GM21360 (cell line): ENCODE results near the gene DNAAF2.
A peak's percentile ranks its signal among the peaks of the same experiment; 100 is the strongest.
"Not testable (repeated sequence)": the region's sequence is repeated elsewhere in the genome, so short reads cannot be mapped to it uniquely, and the experiment has no call there.

Experiments used
- ATAC-seq: cut with Tn5 transposase; IDR thresholded peaks from one replicate; pipeline ENCODE4 v1.9.1; 2021; ENCODE audit warnings: mild to moderate bottlenecking, moderate library complexity; ENCODE audit not compliant: unreplicated experiment

The DNAAF2 gene, protein sequence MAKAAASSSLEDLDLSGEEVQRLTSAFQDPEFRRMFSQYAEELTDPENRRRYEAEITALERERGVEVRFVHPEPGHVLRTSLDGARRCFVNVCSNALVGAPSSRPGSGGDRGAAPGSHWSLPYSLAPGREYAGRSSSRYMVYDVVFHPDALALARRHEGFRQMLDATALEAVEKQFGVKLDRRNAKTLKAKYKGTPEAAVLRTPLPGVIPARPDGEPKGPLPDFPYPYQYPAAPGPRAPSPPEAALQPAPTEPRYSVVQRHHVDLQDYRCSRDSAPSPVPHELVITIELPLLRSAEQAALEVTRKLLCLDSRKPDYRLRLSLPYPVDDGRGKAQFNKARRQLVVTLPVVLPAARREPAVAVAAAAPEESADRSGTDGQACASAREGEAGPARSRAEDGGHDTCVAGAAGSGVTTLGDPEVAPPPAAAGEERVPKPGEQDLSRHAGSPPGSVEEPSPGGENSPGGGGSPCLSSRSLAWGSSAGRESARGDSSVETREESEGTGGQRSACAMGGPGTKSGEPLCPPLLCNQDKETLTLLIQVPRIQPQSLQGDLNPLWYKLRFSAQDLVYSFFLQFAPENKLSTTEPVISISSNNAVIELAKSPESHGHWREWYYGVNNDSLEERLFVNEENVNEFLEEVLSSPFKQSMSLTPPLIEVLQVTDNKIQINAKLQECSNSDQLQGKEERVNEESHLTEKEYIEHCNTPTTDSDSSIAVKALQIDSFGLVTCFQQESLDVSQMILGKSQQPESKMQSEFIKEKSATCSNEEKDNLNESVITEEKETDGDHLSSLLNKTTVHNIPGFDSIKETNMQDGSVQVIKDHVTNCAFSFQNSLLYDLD

DNA sequence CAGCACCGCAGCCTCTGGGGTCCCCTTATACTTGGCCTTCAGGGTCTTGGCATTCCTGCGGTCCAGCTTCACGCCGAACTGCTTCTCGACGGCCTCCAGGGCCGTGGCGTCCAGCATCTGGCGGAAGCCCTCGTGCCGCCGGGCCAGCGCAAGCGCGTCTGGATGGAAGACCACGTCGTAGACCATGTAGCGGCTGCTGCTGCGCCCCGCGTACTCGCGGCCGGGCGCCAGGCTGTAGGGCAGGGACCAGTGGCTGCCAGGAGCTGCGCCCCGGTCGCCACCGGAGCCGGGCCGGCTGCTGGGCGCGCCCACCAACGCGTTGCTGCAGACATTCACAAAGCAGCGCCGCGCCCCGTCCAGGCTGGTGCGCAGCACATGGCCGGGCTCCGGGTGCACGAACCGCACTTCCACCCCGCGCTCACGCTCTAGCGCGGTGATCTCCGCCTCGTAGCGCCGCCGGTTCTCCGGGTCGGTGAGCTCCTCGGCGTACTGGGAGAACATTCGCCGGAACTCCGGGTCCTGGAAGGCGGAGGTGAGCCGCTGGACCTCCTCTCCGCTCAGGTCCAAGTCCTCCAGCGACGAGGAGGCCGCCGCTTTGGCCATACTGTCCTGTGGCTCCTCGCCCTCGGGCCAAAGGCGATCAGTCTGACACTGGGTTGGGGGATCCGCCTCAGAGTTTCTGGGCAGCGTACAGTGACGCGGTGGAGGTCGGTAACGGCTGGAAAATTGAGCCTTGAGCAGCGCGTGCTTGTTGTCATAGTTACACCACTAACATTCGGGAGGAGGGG, at the start of gene DNAAF2:
Gene DNAAF2, minus strand, starts transcription at position 698 of the 788 bp plus-strand sequence. Its CDS starts 95 bp downstream, at position 603.
- peak; percentile 28 for ATAC-seq

DNA sequence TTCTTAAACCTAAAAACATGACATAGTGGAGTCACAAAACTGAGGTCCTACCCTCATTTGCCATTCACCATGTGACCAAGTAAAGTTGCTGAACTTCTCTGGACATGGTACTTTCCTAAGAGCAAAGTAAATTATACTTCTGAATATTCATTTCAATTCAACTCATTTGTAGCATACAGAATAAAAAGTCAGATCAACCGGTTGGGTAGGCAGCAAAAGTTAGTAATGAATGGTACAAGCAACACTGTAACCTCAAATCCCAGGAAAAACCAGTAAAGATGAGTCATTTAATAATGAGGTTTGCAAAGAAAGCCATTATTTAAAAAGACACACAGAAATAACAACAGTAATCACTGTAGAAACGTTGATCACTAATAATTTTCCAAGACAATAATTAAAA, 44.2 kb upstream of the DNAAF2 start:
- ATAC-seq: no peak

DNA sequence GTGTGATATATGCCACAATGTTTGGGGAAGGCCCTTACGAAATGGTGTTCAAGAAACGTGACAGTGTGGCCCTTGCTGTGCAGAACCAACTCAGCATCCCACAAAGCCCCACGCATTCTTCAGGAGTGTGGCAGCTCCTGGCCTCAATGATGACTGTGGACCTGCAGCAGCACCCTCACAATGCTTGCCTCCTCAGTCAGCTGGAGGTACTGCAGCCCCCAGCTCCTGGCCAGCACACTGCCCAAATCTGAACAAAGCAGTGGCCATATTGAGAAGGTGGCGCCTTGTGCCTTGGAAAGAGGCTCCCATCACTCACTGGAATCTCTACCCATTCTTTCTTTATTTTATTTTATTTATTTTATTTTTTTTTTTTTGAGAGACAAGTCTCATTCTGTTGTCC, 42.6 kb upstream of the DNAAF2 start:
- no peak for ATAC-seq

DNA sequence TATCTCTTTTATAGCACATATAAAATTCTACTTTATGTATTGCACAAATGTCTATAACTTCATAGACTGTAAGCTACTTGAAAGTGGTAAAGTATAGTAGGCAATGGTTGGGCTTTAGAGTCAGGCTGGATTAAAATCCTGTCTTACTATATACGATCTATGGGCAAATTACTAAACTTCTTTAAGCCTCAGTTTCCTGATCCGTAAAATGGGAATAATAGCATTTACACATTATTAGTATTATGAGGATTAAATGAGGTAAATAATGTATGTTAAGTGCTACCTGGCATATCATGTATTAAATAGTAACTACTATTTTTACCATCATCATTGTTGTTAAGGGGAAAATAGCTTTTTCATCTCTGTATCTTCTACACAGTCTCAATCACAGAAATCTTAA, 38.5 kb upstream of the DNAAF2 start:
- ATAC-seq: no peak

DNA sequence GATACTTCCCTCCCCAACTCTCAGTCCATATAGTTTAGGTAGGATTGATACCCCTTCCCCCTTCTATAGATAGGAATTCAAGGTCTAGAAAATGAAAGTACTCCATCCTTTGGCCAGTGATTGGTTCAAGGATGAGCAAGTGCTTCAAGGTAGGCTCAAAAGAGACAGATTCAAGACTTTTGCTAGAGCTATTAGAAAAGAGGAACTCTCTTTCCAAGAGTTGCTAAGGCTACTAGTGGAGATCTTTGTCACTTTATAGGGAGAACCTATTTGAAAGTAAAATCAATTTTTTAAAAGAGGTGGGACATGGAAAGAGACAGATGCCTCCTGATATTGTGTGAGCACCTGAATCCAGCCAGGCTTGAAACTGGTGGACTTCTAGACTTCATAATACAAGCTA, 35.4 kb upstream of the DNAAF2 start:
- ATAC-seq: no peak

DNA sequence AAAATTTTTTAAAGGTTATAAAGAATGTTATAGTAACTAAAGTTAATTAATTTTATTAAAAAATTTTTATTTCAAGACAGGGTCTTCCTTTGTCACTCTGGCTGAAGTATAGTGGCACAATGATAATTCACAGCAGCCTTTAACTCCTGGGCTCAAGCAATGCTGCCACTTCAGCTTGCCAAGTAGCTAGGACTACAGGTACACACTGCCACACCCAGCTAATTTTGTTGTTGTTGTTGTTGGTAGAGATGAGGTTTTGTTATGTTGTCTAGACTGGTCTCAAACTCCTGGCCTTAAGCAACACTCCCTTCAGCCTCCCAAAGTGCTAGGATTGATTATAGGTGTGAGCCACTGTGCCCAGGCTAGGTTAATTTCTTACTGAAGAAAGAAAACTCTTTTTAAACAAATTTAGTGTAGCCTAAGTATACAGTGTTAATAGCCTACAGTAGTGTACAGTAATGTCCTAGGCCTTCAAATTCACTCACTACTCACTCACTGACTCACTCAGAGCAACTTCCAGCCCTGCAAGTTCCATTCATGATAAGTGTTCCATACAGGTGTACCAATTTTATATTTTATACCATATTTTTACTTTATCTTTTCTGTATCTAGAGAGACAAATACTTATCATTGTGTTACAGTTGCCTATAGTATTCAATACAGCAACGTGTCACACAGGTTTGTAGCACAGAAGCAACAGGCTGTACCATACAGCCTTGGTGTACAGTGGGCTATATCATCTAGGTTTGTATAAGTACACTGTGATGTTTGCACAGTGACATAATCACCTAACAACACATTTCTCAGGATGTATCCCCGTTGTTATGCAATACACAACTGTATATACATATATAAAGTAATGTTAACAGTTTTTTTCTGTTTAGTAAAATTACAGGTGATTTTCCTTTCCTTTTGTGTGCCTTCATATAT, 24.7 kb upstream of the DNAAF2 start:
- no peak for ATAC-seq

DNA sequence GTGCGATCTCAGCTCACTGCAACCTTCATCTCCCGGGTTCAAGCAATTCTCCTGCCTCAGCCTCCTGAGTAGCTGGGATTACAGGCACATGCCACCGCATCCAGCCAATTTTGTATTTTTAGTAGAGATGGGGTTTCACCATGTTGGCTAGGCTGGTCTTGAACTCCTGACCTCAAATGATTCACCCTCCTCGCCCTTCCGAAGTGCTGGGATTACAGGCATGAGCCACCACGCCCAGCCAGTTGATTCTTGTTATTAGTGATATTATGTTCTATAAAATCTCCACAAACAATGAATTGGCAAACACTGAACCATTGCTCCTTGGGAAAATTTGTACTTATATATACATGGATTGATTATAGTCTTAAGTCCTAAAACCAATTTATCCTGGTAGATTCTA, 22.5 kb upstream of the DNAAF2 start:
- ATAC-seq: not testable (repeated sequence)

DNA sequence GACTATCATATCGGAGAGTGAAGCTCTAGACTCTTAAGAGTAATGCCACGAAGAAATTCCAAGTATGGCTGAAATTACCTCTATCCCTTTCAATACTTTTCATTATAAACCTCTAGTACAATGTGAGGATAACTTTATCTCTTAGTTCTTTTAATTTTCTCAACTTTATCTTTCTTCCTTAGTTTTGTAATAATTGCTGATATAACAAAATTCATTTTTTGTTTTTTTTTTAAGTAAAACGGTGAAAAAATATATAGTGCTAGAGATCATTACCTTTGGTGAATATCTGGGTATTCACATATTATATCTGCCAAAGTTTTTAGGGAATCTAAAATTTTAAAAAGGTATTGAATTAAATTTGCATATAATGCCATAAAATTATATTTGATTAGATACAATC, 19.5 kb upstream of the DNAAF2 start:
- no peak for ATAC-seq

DNA sequence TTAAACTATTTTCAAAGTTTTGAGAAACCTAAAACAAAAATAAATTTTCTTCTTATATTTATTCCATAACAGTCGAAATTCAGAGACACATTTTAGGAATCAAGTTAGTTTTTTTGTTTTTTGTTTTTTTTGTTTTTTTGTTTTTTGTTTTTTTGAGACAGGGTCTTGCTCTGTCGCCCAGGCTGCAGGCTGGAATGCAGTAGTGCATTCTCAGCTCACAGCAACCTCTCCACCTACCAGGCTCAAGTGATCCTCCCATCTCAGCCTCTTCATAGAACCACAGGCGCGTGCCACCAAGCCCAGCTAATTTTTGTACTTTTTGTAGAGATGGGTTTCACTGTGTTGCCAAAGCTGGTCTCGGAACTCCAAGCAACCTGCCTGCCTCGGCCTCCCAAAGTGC, 18.5 kb upstream of the DNAAF2 start:
- no peak for ATAC-seq

DNA sequence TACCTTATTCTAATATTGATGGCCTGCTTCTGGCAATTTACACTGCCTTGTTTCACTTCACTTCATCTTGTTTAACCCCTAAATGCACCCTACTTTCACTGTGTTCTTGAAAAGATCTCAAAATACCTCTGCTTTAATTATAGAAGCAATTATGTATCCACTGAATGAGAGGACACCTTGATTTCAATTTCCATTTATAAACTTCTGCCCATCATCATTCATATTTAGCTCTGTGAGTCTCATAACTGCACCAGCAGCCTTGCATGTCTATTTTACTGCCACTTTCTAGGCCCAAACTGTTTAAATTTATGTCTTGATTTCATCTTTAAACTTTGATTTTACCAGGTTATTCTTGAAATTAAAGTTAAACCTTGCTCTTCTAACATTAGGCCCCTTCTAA, 7.1 kb upstream of the DNAAF2 start:
- ATAC-seq: no peak

DNA sequence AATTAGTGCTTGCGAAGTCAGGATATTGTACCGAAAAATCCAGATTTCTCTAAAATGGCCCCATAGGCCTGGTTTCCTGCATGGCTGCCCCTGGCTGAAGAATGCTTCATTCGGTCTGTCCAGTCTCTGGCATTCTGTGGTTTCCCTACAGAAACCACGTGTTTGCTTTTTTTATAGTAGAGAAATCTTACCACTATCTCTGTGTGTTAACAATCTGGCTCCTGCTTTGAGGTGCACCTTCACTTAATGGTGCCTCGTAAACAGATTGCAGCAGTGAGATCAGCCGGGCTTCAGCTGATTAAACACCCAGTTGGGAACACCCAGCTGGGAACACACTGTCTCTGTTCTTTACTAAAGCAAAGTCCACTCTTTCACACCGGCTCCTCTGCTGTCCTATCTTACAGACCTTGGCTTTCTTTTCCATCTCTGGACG, 6.7 kb upstream of the DNAAF2 start:
- ATAC-seq: no peak

DNA sequence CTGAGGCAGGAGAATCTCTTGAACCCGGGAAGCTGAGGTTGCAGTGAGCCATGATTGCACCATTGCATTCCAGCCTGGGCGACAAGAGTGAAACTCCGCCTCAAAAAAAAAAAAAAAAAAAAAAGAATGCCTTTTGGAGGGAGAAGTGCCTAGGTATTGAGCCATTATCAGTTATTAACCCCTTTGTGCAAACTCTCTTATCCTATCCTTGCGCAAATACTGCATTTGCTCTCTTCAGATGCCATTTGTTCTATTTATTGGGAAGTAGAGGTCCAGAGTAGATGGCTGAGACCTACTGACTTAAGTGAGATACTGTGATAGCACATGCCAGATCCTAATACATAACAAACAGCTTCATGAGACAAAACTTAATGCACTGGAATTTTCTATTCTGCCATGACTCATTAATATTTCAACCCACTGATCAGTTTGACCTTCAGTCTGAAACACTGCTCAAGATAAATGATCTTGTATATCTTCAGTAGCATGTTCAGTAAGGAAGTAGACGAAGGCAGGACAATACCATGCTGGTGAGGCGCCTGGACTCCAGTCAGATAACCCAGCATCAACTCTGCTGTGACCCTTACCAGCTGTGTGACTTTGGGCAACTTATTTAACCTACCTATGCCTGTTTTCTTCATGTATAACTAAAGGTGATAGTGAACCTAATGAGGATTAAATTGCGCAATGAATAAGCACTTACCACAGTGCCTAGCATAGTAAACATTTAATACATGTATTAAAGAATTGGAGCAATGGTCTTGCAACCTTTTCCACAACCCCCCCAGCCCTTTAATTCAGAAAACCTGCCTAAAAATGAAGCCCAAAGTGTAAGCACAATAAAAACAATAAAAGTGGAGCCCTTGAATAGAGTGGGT, 5.7 kb upstream of the DNAAF2 start:
- ATAC-seq: no peak

DNA sequence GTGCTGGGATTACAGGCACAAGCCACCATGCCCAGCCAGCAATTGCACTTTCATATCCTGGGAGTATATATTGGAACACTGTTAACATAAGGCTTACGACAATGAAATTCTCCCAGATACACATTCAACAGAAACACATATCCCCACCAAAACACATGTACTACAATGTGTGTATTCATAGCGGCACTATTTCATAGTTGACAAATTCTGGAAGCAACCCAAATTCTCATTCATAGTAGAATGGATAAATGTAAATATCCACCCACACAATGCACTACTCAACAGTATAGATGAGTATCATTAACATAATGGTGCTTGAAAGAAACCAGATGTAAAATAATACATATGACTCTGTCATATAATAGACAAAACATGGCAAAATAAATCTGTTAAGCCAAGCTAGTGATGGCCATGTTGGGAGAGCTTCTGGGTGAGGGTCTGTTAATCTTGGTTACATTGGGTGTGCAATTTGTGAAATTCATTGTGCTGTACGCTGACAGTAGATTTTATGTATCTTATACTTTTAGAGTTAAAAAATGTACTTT, 2.6 kb upstream of the DNAAF2 start:
- no peak for ATAC-seq

DNA sequence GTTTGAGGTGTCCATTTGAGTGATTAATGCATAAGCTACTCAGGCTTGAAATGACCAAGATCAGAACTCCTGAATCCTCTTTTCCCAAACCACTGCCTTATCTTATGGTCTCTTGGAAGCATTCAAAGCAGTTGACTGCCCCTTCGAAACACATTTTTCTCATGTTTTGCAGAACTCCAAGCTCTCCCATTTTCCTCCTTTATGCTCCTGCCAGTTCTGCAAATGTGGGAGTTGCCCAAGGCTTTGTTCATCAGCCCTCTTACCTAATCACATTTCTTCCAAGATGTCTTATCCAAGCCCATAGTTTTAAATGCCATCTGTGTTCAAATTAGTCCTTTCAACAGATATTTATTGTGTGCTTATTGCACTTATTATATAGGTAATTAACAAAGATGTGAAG, 1.8 kb upstream of the DNAAF2 start:
- no peak for ATAC-seq

DNA sequence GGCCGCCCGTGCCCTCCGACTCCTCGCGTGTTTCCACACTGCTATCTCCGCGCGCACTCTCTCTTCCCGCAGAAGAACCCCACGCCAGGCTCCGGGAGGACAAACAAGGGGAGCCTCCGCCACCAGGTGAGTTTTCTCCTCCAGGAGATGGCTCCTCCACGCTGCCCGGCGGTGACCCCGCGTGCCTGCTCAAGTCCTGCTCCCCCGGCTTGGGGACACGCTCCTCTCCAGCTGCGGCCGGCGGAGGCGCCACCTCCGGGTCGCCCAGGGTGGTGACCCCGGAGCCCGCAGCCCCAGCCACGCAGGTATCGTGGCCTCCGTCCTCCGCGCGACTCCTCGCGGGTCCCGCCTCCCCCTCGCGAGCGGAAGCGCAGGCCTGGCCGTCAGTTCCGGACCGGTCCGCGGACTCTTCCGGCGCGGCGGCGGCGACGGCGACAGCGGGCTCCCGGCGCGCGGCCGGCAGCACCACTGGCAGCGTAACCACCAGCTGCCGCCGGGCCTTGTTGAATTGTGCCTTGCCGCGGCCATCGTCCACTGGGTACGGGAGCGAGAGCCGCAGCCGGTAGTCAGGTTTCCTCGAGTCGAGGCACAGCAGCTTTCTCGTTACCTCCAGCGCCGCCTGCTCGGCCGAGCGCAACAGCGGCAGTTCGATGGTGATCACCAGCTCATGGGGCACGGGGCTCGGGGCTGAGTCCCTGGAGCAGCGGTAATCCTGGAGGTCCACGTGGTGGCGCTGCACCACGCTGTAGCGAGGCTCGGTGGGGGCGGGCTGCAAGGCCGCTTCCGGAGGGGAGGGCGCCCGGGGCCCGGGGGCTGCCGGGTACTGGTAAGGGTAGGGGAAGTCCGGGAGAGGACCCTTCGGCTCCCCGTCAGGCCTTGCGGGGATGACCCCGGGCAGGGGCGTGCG, 1.2 kb downstream of the DNAAF2 start:
- ATAC-seq: peak; percentile 74

DNA sequence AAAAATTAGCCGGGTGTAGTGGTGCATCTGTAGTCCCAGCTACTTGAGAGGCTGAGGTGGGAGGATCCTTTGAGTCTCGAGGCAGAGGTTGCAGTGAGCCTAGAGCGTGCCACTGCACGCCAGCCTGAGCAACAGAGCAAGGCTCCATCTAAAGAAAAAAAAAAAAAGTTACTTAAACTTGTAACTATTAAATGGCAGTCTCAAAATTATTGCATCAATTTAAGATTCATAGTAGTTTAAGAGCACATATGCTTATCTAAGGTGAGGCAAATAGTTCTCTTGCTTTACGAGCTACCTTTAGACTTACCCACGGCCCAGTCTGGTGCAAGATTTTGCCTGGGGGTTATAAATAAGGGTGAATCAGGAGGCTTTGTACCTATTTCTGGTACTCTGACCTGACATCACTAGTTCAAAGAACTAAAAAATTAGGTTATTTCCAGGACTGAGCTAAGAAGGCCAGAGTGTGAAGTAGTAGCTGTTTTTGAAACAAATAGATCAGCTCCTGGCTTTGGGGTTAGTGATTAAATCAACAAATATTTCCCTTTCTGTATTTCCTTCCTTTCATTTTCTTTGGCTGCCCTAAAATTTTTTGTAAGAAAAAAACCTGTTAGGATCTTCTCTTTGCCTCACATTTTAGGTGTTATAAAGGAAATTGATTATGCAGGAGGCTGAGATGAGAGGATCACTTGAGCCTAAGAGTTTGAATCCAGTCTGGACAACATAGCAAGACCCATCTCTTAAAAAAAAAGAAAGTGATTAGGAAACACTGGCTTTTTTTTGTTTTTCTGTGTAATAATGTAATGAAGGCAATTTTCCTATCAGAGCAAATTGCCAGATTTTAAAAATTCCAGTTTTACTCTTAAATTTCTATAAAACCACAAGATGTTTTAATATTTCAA, 10.9 kb downstream of the DNAAF2 start:
- no peak for ATAC-seq

DNA sequence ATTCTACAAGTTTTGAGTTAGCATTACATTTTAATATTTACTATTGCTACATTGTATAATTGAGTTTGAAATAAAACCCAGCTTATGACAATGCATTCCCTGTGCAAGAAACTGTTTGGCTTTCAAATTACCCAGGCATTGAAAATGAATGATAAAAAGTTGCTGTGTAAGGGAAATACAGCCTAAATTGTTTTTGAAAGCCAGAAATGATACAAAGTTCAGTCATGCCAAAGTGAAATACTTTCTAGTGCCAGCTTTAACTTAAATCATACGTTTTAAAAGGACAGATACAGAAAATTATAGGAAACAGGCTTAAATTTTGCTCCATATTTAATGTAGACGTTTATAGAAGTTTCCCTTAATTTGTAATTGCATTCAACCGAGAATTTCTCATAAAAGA, 11.7 kb downstream of the DNAAF2 start:
- ATAC-seq: no peak
